ENCODE data around the gene PLXND1. TPM values are rescaled to one million over a fixed set of nuclear protein-coding genes. Genes with fewer than 3 reads are reported as not detected.

Gene PLXND1
- total RNA-seq, 1 experiment from 2014 or later = 26.3 TPM

DNA sequence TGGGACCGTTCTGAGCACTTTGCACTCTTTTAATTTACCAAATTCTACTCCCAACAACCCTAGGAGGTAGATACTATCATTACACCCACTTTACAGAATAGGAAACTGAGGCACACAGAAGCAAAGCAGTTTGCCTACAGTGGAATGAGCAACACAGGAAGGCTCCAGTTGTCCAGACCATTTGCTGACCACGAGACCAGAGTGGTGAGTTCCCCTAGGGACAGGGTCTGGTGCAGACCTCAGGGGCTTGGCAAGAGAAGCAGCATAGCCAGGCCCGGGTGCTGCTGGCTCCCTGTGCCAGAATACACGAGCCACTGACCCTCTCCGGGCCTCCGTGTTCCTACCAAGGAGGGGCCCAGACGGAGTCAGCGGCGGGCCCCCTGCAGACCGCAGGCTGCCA, 26.5 kb downstream of the PLXND1 start:
- H3K27me3 ChIP-seq (replicated peaks; ENCODE audit: control insufficient read depth, insufficient read depth, low read length) = no peaks in the 10 kb centered on the region
- intact Hi-C loops (cut with micrococcal nuclease; ENCODE audit: unreplicated experiment) = no loop called here
- POLR2A ChIA-PET = no interaction called here

GRCh38 chr3:129577925-129578786, 28.3 kb downstream of the PLXND1 start:
- intact Hi-C loops (cut with micrococcal nuclease; ENCODE audit: unreplicated experiment) = no loop called here
- H3K36me3 ChIP-seq (ENCODE audit: control insufficient read depth, insufficient read depth, low read length) = no peaks in the 10 kb centered on the region
- no peaks in the 10 kb centered on the region for H3K4me1 ChIP-seq
- H3K27me3 Mint-ChIP-seq (ENCODE audit: insufficient read depth, unreplicated experiment) = no peaks in the 10 kb centered on the region
- no peaks in the 10 kb centered on the region for H3K36me3 Mint-ChIP-seq (ENCODE audit: insufficient read depth, unreplicated experiment)
- H3K27ac Mint-ChIP-seq (ENCODE audit: unreplicated experiment) = no peak overlapping the region
- no TSS peak for BruUV-seq (replicated peaks)
- H3K27me3 ChIP-seq (replicated peaks; ENCODE audit: control insufficient read depth, insufficient read depth, low read length) = no peaks in the 10 kb centered on the region
- TF ChIP-seq CTCF (IDR thresholded peaks at IDR 0.05; ENCODE audit: insufficient read depth in 1 of 2, low read depth in 1 of 2, low read length in 1 of 2, severe bottlenecking in 1 of 2, unreplicated experiment in 1 of 2) = no peak
- H3K4me3 Mint-ChIP-seq (ENCODE audit: unreplicated experiment) = no peak overlapping the region
- CTCF ChIA-PET = no interaction called here
- POLR2A ChIA-PET = no interaction called here
- no peaks in the 10 kb centered on the region for H3K9me3 Mint-ChIP-seq (ENCODE audit: unreplicated experiment)
- no peaks in the 10 kb centered on the region for H3K9me3 ChIP-seq
- no peak for DNase-seq
- H3K4me3 ChIP-seq (ENCODE audit: low read depth, low read length) = no peak overlapping the region
- H3K4me1 Mint-ChIP-seq (ENCODE audit: low read depth, unreplicated experiment) = no peaks in the 10 kb centered on the region

More for the DNA sequence above, 26.5 kb downstream of the PLXND1 start:
- Mint-ChIP-seq H3K36me3 (ENCODE audit: insufficient read depth, unreplicated experiment) (no peaks in the 10 kb centered on the region), H3K4me1 (ENCODE audit: low read depth, unreplicated experiment) (no peaks in the 10 kb centered on the region), H3K27ac (ENCODE audit: unreplicated experiment) (no peak overlapping the region), H3K4me3 (ENCODE audit: unreplicated experiment) (no peak overlapping the region), H3K9me3 (ENCODE audit: unreplicated experiment) (no peaks in the 10 kb centered on the region), H3K27me3 (ENCODE audit: insufficient read depth, unreplicated experiment) (no peaks in the 10 kb centered on the region)
- Histone ChIP-seq H3K9me3 (no peaks in the 10 kb centered on the region), H3K36me3 (ENCODE audit: control insufficient read depth, insufficient read depth, low read length) (no peaks in the 10 kb centered on the region), H3K4me3 (ENCODE audit: low read depth, low read length) (no peak overlapping the region), H3K4me1 (no peaks in the 10 kb centered on the region)
- TF ChIP-seq CTCF (IDR thresholded peaks at IDR 0.05; ENCODE audit: insufficient read depth in 1 of 2, low read depth in 1 of 2, low read length in 1 of 2, severe bottlenecking in 1 of 2, unreplicated experiment in 1 of 2) = no peak
- DNase-seq = no peak
- CTCF ChIA-PET = no interaction called here
- no TSS peak for BruUV-seq (replicated peaks)

GRCh38 chr3:129577366-129577765, 29.1 kb downstream of the PLXND1 start:
- POLR2A ChIA-PET = no interaction called here
- CTCF ChIA-PET = interaction anchor here (1.1 kb wide), 1 partner anchor 194 kb away, joined by 4 read pairs; no protein-coding TSS in a partner anchor
- no peaks in the 10 kb centered on the region for H3K36me3 Mint-ChIP-seq (ENCODE audit: insufficient read depth, unreplicated experiment)

More at GRCh38 chr3:129577366-129577765, 29.1 kb downstream of the PLXND1 start:
- DNase-seq = no peak
- H3K36me3 ChIP-seq (ENCODE audit: control insufficient read depth, insufficient read depth, low read length) = no peaks in the 10 kb centered on the region
- H3K4me1 Mint-ChIP-seq (ENCODE audit: low read depth, unreplicated experiment) = no peaks in the 10 kb centered on the region
- H3K4me3 Mint-ChIP-seq (ENCODE audit: unreplicated experiment) = no peak overlapping the region
- no peaks in the 10 kb centered on the region for H3K27me3 Mint-ChIP-seq (ENCODE audit: insufficient read depth, unreplicated experiment)
- H3K9me3 Mint-ChIP-seq (ENCODE audit: unreplicated experiment) = no peaks in the 10 kb centered on the region
- no peaks in the 10 kb centered on the region for H3K4me1 ChIP-seq
- no peaks in the 10 kb centered on the region for H3K27me3 ChIP-seq (replicated peaks; ENCODE audit: control insufficient read depth, insufficient read depth, low read length)
- no peak for TF ChIP-seq CTCF (IDR thresholded peaks at IDR 0.05; ENCODE audit: insufficient read depth in 1 of 2, low read depth in 1 of 2, low read length in 1 of 2, severe bottlenecking in 1 of 2, unreplicated experiment in 1 of 2)
- no peak overlapping the region for H3K27ac Mint-ChIP-seq (ENCODE audit: unreplicated experiment)
- intact Hi-C loops (cut with micrococcal nuclease; ENCODE audit: unreplicated experiment) = no loop called here
- H3K4me3 ChIP-seq (ENCODE audit: low read depth, low read length) = no peak overlapping the region
- no peaks in the 10 kb centered on the region for H3K9me3 ChIP-seq
- BruUV-seq (replicated peaks) = no TSS peak

Data from Caco-2 (cell line).